Prostate gland (tissue), 2 donors: ENCODE data around the gene PET117. TPM values are rescaled to one million over a fixed set of nuclear protein-coding genes. Genes with fewer than 3 reads are reported as not detected.
"Not testable (repeated sequence)": the region's sequence is repeated elsewhere in the genome, so short reads cannot be mapped to it uniquely, and the experiment has no call there.

Source experiments
- DNase-seq: peaks from one replicate; pipeline ENCODE4 v3.0.0-alpha.2; 2019; ENCODE audit warnings: low spot score
- H3K27ac ChIP-seq, 2 donors: fragments of 200-600 bp; sonication (generic); 2 replicates each; pipeline ENCODE4 v1.5.1; 2017 to 2019
- H3K27me3 ChIP-seq: fragments of 200-600 bp; sonication (generic); replicated peaks from 2 replicates; pipeline ENCODE4 v1.5.1; 2019; ENCODE audit not compliant: insufficient read depth
- H3K36me3 ChIP-seq, 2 donors: fragments of 200-600 bp; sonication (generic); 1 replicate in 1 of 2; 2 replicates in 1 of 2; pipeline versions ENCODE4 v1.5.1 to v1.8.1; 2017 to 2019
- H3K4me1 ChIP-seq: fragments of 200-600 bp; sonication (generic); replicated peaks from 2 replicates; pipeline ENCODE4 v1.5.1; 2019
- H3K4me3 ChIP-seq, 2 donors: fragments of 200-600 bp; sonication (generic); 2 replicates each; pipeline ENCODE4 v1.5.1; 2017 to 2019
- H3K9me3 ChIP-seq: fragments of 200-600 bp; sonication (generic); 2 replicates; pipeline ENCODE4 v1.5.1; 2017
- POLR2A ChIP-seq: fragments of 450-650 bp; IDR thresholded peaks from one replicate; pipeline ENCODE4 v1.6.1; 2016; ENCODE audit warnings: antibody characterized with exemption, mild to moderate bottlenecking
- POLR2AphosphoS5 ChIP-seq: sonication (generic); formaldehyde crosslinking; IDR thresholded peaks from one replicate; pipeline ENCODE4 v1.6.1; 2017; ENCODE audit warnings: antibody characterized with exemption
- WGBS: methylation state at CpG from one replicate; pipeline ENCODE4 v1.1.5; 2018; 5-methylcytosine and 5-hydroxymethylcytosine counted together
- intact Hi-C: fragments of 100-400 bp; cut with DNase I; formaldehyde crosslinking; loops from one replicate; pipeline ENCODE4 v1.14.2; 2022
- total RNA-seq, 2 donors: library from RNA; depleted of rRNA; stranded (reverse); fragments of >200 nt; gene quantifications; one replicate each; pipeline ENCODE4 v1.1.0, GENCODE V29; 2016
- TF ChIP-seq, protein P1 (sequence below), 4 experiments: fragments of 200-600 bp in 2 of 4; fragments of 450-650 bp in 2 of 4; sonication (generic) in 2 of 4; IDR thresholded peaks; 1 replicate in 3 of 4; 2 replicates in 1 of 4; pipeline ENCODE4 v1.5.1; 2016 to 2019; ENCODE audit warnings: antibody characterized with exemption in 4 of 4, mild to moderate bottlenecking in 2 of 4, moderate library complexity in 2 of 4

The PET117 gene
- total RNA-seq, 2 donors from 2014 or later = 17.6 to 19.2 TPM

- H3K36me3 ChIP-seq = no peaks in the 10 kb centered on the region
- intact Hi-C loops = no loop called here
- H3K27me3 ChIP-seq = no peaks in the 10 kb centered on the region
- no peak overlapping the region for H3K4me3 ChIP-seq
- 91% methylated on average over 8 of the region's 8 CpGs for WGBS
- TF ChIP-seq, protein P1, sequence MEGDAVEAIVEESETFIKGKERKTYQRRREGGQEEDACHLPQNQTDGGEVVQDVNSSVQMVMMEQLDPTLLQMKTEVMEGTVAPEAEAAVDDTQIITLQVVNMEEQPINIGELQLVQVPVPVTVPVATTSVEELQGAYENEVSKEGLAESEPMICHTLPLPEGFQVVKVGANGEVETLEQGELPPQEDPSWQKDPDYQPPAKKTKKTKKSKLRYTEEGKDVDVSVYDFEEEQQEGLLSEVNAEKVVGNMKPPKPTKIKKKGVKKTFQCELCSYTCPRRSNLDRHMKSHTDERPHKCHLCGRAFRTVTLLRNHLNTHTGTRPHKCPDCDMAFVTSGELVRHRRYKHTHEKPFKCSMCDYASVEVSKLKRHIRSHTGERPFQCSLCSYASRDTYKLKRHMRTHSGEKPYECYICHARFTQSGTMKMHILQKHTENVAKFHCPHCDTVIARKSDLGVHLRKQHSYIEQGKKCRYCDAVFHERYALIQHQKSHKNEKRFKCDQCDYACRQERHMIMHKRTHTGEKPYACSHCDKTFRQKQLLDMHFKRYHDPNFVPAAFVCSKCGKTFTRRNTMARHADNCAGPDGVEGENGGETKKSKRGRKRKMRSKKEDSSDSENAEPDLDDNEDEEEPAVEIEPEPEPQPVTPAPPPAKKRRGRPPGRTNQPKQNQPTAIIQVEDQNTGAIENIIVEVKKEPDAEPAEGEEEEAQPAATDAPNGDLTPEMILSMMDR (IDR thresholded peaks at IDR 0.05) = no peak
- TF ChIP-seq POLR2AphosphoS5 (no peak), POLR2A (no peak)
- no peak for DNase-seq
- H3K27ac ChIP-seq = no peak overlapping the region
- no peaks in the 10 kb centered on the region for H3K9me3 ChIP-seq
- H3K4me1 ChIP-seq = no peaks in the 10 kb centered on the region
These were observed 38.7 kb downstream of the PET117 start for GRCh38 chr20:18176318-18176785.

DNA sequence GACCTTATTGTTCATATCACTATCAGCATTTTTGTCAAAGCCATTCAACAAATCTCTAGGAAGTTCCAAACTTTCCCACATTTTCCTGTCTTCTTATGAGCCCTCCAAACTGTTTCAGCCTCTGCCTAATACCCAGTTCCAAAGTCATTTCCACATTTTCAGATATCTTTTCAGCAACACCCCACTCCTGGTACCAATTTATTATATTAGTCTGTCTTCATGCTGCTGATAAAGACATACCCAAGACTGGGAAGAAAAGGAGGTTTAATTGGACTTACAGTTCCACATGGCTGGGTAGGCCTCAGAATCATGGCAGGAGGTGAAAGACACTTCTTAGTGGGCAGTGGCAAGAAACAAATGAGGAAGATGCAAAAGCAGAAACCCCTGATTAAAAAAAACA is 42.7 kb downstream of the PET117 start:
- H3K27me3 ChIP-seq, H3K36me3 ChIP-seq, H3K27ac ChIP-seq, H3K4me1 ChIP-seq, H3K4me3 ChIP-seq, intact Hi-C loops, H3K9me3 ChIP-seq, DNase-seq: not testable (repeated sequence)

DNA sequence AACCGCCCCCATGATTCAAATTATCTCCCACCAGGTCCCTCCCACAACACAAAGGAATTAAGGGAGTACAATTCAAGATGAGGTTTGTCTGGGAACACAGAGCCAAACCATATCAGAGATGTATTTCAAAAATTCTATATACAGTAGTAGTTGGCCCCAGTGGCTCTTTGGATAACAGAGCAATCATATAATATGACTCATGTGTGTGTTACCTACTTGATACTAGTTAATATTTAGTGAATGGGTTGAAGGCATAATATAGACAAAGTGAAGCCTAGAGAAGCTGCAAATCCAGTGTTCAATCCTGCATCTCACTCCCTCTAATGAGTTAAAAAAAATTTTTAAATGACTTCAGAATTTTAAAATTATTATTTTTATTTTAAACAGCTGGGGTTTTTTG is 43.2 kb downstream of the PET117 start:
- Histone ChIP-seq H3K36me3 (no peaks in the 10 kb centered on the region), H3K27me3 (no peaks in the 10 kb centered on the region), H3K4me3 (no peak overlapping the region), H3K9me3 (no peaks in the 10 kb centered on the region), H3K27ac (no peak overlapping the region), H3K4me1 (no peaks in the 10 kb centered on the region)
- no peak for DNase-seq
- TF ChIP-seq POLR2A (no peak), POLR2AphosphoS5 (no peak)
- TF ChIP-seq, protein P1 (IDR thresholded peaks at IDR 0.05) = no peak
- WGBS = 54% methylated on average over 1 of the region's 1 CpG
- intact Hi-C loops = no loop called here

DNA sequence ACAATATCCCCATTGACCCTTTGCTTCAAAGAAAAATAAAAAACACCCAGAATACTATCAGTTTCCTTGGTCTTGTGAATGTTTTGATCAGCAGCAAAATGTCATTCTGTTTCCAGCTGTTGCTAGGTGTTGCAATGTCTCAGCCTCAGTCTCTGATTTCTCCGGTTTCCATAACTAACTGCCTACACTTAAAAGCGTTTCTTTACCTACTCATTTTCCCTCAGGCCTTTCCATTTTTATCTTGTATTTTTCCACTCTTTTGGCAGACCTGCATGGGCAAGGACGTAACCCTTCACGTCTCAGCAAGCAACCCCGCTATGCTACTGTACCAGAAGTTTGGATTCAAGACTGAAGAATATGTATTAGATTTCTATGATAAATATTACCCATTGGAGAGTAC is 49.4 kb downstream of the PET117 start:
- intact Hi-C loops = no loop called here
- Histone ChIP-seq H3K9me3 (no peaks in the 10 kb centered on the region), H3K4me3 (no peak overlapping the region), H3K27me3 (no peaks in the 10 kb centered on the region), H3K36me3 (peaks cover 0 to 3% of the 10 kb centered on the region in 2 donors), H3K4me1 (peaks cover 2% of the 10 kb centered on the region), H3K27ac (peak overlapping the region in 1 of 2 donors; percentile 25)
- DNase-seq = peak; percentile 11
- WGBS = 47% methylated on average over 5 of the region's 5 CpGs
- peak; percentile 31 for TF ChIP-seq POLR2AphosphoS5
- TF ChIP-seq POLR2A = no peak
- TF ChIP-seq, protein P1 (IDR thresholded peaks at IDR 0.05) = no peak

- Histone ChIP-seq H3K9me3 (no peaks in the 10 kb centered on the region), H3K36me3 (peaks cover 0 to 3% of the 10 kb centered on the region in 2 donors), H3K27me3 (no peaks in the 10 kb centered on the region), H3K4me1 (peaks cover 2% of the 10 kb centered on the region), H3K27ac (peak overlapping the region in 1 of 2 donors; percentile 25), H3K4me3 (no peak overlapping the region)
- intact Hi-C loops = no loop called here
- no peak for TF ChIP-seq POLR2A
- TF ChIP-seq, protein P1 (IDR thresholded peaks at IDR 0.05) = no peak
- TF ChIP-seq POLR2AphosphoS5 = no peak
- no peak for DNase-seq
- WGBS = 45% methylated on average over 3 of the region's 3 CpGs
These were observed 50.8 kb downstream of the PET117 start for GRCh38 chr20:18188434-18188833.
